Measurements from ENCODE around the gene ACTN4. TPM values are rescaled to one million over a fixed set of nuclear protein-coding genes. Genes with fewer than 3 reads are reported as not detected.

The ACTN4 gene
- total RNA-seq, 1 experiment from 2014 or later: 506 TPM

DNA sequence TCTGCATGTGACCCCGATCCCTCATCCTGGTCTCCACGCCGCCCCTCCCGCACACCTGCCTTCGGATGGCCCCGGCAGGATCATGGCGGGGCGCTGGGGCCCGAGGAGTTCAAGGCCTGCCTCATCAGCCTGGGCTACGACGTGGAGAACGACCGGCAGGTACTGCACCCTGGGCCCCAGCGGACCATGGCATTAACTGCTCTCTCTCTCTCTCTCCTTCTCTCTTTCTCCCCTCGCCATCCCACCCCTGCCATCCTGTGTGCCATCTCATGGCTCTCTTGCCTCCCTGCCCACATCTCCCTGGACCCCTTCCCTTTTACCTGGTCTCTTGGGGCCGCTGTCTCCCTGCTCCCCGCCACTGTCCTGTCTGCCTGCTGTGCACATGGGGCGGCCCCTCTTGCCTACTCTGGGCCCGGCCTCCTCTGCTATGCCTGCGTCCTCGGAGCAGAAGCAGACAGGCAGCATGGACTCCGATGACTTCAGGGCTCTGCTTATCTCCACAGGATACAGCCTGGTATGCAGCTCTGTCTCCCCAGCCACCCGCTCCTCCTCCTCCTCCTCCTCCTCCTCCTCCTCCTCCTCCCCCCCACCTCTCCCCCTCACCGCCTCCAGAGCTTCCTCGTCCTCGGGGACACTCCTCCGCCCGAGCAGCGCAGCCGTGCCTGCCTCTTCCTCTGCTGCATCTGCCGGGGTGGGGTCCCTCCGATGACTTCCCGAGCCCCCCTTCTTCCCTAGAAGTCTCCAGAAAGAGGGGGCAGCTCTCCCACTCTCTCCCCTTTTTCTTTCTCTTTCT is 80.6 kb downstream of the ACTN4 start:
- H3K9me3 Mint-ChIP-seq: no peaks in the 10 kb centered on the region
- no peak overlapping the region for H3K4me3 Mint-ChIP-seq
- H3K4me1 Mint-ChIP-seq: peaks cover 3% of the 10 kb centered on the region
- H3K27me3 Mint-ChIP-seq (ENCODE audit: low read depth): no peaks in the 10 kb centered on the region
- DNase-seq (ENCODE audit: low spot score): no peak
- POLR2A ChIA-PET: interaction anchor here (0.7 kb wide), 1 partner anchor 45 kb away, joined by 3 read pairs; no protein-coding TSS in a partner anchor
- H3K36me3 Mint-ChIP-seq: peaks cover 44% of the 10 kb centered on the region
- no peak for ATAC-seq
- CTCF ChIA-PET: interaction anchor here (0.6 to 1.2 kb wide), 2 partner anchors 9 to 202 kb away, joined by 3 to 7 read pairs; partner anchors contain the start of genes MRPS12 and SARS2
- no peak overlapping the region for H3K27ac Mint-ChIP-seq
- no peak for TF ChIP-seq FOXJ3 (CRISPR knock-in tag; IDR thresholded peaks at IDR 0.05; ENCODE audit: borderline replicate concordance)
- TF ChIP-seq, protein P1, sequence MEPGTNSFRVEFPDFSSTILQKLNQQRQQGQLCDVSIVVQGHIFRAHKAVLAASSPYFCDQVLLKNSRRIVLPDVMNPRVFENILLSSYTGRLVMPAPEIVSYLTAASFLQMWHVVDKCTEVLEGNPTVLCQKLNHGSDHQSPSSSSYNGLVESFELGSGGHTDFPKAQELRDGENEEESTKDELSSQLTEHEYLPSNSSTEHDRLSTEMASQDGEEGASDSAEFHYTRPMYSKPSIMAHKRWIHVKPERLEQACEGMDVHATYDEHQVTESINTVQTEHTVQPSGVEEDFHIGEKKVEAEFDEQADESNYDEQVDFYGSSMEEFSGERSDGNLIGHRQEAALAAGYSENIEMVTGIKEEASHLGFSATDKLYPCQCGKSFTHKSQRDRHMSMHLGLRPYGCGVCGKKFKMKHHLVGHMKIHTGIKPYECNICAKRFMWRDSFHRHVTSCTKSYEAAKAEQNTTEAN (CRISPR knock-in tag; IDR thresholded peaks at IDR 0.05): no peak
- TF ChIP-seq, protein P2, sequence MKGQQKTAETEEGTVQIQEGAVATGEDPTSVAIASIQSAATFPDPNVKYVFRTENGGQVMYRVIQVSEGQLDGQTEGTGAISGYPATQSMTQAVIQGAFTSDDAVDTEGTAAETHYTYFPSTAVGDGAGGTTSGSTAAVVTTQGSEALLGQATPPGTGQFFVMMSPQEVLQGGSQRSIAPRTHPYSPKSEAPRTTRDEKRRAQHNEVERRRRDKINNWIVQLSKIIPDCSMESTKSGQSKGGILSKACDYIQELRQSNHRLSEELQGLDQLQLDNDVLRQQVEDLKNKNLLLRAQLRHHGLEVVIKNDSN (CRISPR knock-in tag; IDR thresholded peaks at IDR 0.05): no peak
- TF ChIP-seq NFE2L1 (CRISPR knock-in tag; IDR thresholded peaks at IDR 0.05): no peak
- no peak for TF ChIP-seq OVOL2 (CRISPR knock-in tag; IDR thresholded peaks at IDR 0.05; ENCODE audit: borderline replicate concordance)
- no peak for TF ChIP-seq TEAD4 (CRISPR knock-in tag; IDR thresholded peaks at IDR 0.05)
- TF ChIP-seq, protein P3, sequence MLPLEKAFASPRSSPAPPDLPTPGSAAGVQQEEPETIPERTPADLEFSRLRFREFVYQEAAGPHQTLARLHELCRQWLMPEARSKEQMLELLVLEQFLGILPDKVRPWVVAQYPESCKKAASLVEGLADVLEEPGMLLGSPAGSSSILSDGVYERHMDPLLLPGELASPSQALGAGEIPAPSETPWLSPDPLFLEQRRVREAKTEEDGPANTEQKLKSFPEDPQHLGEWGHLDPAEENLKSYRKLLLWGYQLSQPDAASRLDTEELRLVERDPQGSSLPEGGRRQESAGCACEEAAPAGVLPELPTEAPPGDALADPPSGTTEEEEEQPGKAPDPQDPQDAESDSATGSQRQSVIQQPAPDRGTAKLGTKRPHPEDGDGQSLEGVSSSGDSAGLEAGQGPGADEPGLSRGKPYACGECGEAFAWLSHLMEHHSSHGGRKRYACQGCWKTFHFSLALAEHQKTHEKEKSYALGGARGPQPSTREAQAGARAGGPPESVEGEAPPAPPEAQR (CRISPR knock-in tag; IDR thresholded peaks at IDR 0.05): no peak
- no peak for TF ChIP-seq HMGA2 (CRISPR knock-in tag; IDR thresholded peaks at IDR 0.05)
- TF ChIP-seq, protein P4, sequence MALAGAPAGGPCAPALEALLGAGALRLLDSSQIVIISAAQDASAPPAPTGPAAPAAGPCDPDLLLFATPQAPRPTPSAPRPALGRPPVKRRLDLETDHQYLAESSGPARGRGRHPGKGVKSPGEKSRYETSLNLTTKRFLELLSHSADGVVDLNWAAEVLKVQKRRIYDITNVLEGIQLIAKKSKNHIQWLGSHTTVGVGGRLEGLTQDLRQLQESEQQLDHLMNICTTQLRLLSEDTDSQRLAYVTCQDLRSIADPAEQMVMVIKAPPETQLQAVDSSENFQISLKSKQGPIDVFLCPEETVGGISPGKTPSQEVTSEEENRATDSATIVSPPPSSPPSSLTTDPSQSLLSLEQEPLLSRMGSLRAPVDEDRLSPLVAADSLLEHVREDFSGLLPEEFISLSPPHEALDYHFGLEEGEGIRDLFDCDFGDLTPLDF (CRISPR knock-in tag; IDR thresholded peaks at IDR 0.05): no peak

DNA sequence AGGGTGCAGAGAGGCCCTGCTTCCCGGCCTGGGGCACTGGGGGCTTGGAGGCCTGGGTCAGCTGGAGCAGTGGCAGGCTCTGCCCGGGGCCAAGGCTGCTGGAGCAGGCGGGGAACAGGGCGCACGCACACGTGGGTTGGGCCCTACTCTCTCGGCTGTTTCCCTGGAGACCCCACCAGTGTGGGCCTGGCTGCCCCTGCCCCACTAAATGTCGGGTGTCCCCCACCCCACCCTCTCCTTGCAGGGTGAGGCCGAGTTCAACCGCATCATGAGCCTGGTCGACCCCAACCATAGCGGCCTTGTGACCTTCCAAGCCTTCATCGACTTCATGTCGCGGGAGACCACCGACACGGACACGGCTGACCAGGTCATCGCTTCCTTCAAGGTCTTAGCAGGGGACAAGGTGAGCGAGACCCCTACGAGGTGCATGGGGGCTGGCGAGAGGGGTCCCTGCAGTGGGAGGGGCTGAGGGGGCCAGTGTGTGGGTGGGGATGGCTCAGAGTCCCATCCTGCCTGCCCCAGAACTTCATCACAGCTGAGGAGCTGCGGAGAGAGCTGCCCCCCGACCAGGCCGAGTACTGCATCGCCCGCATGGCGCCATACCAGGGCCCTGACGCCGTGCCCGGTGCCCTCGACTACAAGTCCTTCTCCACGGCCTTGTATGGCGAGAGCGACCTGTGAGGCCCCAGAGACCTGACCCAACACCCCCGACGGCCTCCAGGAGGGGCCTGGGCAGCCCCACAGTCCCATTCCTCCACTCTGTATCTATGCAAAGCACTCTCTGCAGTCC is 81.5 kb downstream of the ACTN4 start:
- Mint-ChIP-seq H3K36me3 (peaks cover 36% of the 10 kb centered on the region), H3K4me1 (peaks cover 3% of the 10 kb centered on the region), H3K9me3 (no peaks in the 10 kb centered on the region), H3K27ac (no peak overlapping the region), H3K27me3 (ENCODE audit: low read depth) (no peaks in the 10 kb centered on the region), H3K4me3 (no peak overlapping the region)
- CTCF ChIA-PET: interaction anchor here (0.7 to 1.2 kb wide), 2 partner anchors 10 to 224 kb away, joined by 3 to 7 read pairs; no protein-coding TSS in a partner anchor
- TF ChIP-seq, protein P5, sequence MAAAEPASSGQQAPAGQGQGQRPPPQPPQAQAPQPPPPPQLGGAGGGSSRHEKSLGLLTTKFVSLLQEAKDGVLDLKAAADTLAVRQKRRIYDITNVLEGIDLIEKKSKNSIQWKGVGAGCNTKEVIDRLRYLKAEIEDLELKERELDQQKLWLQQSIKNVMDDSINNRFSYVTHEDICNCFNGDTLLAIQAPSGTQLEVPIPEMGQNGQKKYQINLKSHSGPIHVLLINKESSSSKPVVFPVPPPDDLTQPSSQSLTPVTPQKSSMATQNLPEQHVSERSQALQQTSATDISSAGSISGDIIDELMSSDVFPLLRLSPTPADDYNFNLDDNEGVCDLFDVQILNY (CRISPR knock-in tag; IDR thresholded peaks at IDR 0.05): no peak
- TF ChIP-seq, protein P6, sequence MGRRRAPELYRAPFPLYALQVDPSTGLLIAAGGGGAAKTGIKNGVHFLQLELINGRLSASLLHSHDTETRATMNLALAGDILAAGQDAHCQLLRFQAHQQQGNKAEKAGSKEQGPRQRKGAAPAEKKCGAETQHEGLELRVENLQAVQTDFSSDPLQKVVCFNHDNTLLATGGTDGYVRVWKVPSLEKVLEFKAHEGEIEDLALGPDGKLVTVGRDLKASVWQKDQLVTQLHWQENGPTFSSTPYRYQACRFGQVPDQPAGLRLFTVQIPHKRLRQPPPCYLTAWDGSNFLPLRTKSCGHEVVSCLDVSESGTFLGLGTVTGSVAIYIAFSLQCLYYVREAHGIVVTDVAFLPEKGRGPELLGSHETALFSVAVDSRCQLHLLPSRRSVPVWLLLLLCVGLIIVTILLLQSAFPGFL (CRISPR knock-in tag; IDR thresholded peaks at IDR 0.05; ENCODE audit: borderline replicate concordance): no peak
- TF ChIP-seq PRRX2 (CRISPR knock-in tag; IDR thresholded peaks at IDR 0.05): no peak
- TF ChIP-seq, protein P2 (CRISPR knock-in tag; IDR thresholded peaks at IDR 0.05): no peak
- TF ChIP-seq FOXJ3 (CRISPR knock-in tag; IDR thresholded peaks at IDR 0.05; ENCODE audit: borderline replicate concordance): no peak
- no peak for TF ChIP-seq KAT7 (CRISPR knock-in tag; IDR thresholded peaks at IDR 0.05; ENCODE audit: borderline replicate concordance)
- no peak for TF ChIP-seq TEAD4 (CRISPR knock-in tag; IDR thresholded peaks at IDR 0.05)
- TF ChIP-seq, protein P4 (CRISPR knock-in tag; IDR thresholded peaks at IDR 0.05): no peak
- no peak for TF ChIP-seq GTF2I (CRISPR knock-in tag; conservative IDR thresholded peaks at IDR 0.05)
- no peak for TF ChIP-seq TP53 (CRISPR knock-in tag; IDR thresholded peaks at IDR 0.05)
- TF ChIP-seq, protein P7, sequence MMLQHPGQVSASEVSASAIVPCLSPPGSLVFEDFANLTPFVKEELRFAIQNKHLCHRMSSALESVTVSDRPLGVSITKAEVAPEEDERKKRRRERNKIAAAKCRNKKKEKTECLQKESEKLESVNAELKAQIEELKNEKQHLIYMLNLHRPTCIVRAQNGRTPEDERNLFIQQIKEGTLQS (CRISPR knock-in tag; conservative IDR thresholded peaks at IDR 0.05): no peak
- TF ChIP-seq JAZF1 (CRISPR knock-in tag; IDR thresholded peaks at IDR 0.05): no peak
- TF ChIP-seq NFATC4 (CRISPR knock-in tag; IDR thresholded peaks at IDR 0.05): no peak
- TF ChIP-seq NR1H2 (CRISPR knock-in tag; IDR thresholded peaks at IDR 0.05): no peak
- TF ChIP-seq, protein P8, sequence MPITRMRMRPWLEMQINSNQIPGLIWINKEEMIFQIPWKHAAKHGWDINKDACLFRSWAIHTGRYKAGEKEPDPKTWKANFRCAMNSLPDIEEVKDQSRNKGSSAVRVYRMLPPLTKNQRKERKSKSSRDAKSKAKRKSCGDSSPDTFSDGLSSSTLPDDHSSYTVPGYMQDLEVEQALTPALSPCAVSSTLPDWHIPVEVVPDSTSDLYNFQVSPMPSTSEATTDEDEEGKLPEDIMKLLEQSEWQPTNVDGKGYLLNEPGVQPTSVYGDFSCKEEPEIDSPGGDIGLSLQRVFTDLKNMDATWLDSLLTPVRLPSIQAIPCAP (CRISPR knock-in tag; IDR thresholded peaks at IDR 0.05): no peak
- POLR2A ChIA-PET: interaction anchor here (0.7 kb wide), 1 partner anchor 46 kb away, joined by 3 read pairs; no protein-coding TSS in a partner anchor
- ATAC-seq: no peak
- DNase-seq (ENCODE audit: low spot score): no peak
